Esophagus squamous epithelium (tissue), 4 donors: Measurements from ENCODE around the gene ABTB1.

Source experiments
- POLR2A ChIP-seq, 4 donors: fragments of 450-650 bp; IDR thresholded peaks; one replicate each; pipeline ENCODE4 v1.6.1; 2017; ENCODE audit warnings: antibody characterized with exemption in 4 of 4, mild to moderate bottlenecking in 4 of 4, moderate library complexity in 3 of 4
- TF ChIP-seq, protein P1 (sequence below), 6 experiments: fragments of 450-650 bp in 4 of 6; fragments of 200-600 bp in 2 of 6; sonication (generic) in 2 of 6; IDR thresholded peaks; one replicate each; pipeline ENCODE4 v1.5.1; 2016 to 2019; ENCODE audit warnings: antibody characterized with exemption in 6 of 6, mild to moderate bottlenecking in 4 of 6, moderate library complexity in 4 of 6

DNA sequence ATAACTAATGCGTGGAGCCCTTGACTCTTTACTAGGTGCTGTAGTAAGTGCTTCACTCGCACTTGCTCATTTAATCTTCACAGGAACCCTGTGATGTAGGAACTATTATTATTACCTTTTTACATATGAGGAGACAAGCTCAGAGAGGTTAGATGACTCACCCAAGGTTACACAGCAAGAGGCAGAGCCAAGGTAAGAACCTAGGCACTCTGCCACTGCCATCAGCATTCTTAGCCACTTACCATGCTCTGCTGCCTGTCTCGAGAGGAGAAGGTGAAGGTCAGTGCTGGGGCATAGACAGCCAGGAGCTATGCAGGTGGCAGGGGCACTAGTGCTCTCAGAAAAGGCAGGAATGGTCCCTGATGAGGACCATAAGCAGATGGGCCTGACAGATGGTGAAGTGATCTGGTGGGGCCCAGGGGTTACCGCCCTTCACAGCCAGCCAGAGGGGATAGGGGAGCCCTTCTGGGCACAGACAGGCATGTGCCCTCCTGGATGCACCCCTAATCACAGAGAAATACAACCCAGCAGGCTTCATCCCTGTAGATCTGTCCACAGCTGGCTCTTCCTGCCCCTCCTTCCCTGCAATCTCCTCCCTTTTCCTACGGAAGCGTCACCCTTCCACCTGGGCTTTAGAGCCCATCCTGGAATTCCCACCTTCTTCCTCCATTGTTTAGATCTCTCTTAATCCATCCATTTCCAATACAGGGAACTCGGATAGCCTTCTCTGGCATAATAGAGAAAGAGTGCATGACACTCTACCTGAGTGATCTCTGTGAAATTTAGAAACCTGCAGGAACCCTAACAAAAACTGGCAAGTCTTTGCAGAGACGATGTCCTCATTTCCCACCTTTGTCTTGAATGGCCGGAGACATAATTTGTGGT is 26.9 kb downstream of the ABTB1 start:
- no peak for TF ChIP-seq POLR2A (IDR thresholded peaks at IDR 0.05)
- TF ChIP-seq, protein P1, sequence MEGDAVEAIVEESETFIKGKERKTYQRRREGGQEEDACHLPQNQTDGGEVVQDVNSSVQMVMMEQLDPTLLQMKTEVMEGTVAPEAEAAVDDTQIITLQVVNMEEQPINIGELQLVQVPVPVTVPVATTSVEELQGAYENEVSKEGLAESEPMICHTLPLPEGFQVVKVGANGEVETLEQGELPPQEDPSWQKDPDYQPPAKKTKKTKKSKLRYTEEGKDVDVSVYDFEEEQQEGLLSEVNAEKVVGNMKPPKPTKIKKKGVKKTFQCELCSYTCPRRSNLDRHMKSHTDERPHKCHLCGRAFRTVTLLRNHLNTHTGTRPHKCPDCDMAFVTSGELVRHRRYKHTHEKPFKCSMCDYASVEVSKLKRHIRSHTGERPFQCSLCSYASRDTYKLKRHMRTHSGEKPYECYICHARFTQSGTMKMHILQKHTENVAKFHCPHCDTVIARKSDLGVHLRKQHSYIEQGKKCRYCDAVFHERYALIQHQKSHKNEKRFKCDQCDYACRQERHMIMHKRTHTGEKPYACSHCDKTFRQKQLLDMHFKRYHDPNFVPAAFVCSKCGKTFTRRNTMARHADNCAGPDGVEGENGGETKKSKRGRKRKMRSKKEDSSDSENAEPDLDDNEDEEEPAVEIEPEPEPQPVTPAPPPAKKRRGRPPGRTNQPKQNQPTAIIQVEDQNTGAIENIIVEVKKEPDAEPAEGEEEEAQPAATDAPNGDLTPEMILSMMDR (IDR thresholded peaks at IDR 0.05) = no peak
